Right lobe of liver (tissue), 4 donors: ENCODE measurements around the gene LDLRAD4.

ENCODE experiments used
- POLR2A ChIP-seq: fragments of 450-650 bp; IDR thresholded peaks from one replicate; pipeline ENCODE4 v1.6.1; 2017; ENCODE audit warnings: antibody characterized with exemption, mild to moderate bottlenecking
- TF ChIP-seq, protein P1 (sequence below), 4 donors: fragments of 200-600 bp in 3 of 4; fragments of 450-650 bp in 1 of 4; IDR thresholded peaks; one replicate each; pipeline versions ENCODE4 v1.5.1 to v1.8.0; 2016 to 2022; ENCODE audit warnings: antibody characterized with exemption in 4 of 4, mild to moderate bottlenecking in 2 of 4
- donor health status: DM: no; HTN: no; CAD: no.
- donor health status: DM: no; HTN: no; CAD: no.
- donor health status: DM: no; HTN: yes; CAD: no.

DNA sequence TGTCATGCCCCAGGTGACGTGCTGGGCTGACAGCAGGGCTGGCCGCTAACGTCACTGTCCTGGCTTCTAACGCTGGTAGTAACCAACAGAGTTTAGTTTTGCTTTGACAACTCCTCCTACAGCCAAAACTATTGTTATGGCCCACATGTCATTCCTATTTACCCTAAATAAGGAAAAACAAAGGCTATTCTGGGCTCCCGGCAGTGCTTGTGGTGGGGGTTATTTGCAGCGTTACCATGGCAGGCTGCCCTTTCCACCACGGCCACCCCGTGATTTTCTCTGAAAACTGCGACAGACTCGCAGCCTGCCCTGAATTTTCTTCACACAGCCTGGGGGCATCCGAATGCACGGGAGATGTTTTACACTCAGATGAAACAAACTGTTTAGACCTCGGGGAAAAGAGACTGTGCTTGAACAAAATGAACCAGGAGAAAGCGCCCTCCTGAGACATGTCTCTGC is 392.6 kb downstream of the LDLRAD4 start:
- no peak for TF ChIP-seq POLR2A
- TF ChIP-seq, protein P1, sequence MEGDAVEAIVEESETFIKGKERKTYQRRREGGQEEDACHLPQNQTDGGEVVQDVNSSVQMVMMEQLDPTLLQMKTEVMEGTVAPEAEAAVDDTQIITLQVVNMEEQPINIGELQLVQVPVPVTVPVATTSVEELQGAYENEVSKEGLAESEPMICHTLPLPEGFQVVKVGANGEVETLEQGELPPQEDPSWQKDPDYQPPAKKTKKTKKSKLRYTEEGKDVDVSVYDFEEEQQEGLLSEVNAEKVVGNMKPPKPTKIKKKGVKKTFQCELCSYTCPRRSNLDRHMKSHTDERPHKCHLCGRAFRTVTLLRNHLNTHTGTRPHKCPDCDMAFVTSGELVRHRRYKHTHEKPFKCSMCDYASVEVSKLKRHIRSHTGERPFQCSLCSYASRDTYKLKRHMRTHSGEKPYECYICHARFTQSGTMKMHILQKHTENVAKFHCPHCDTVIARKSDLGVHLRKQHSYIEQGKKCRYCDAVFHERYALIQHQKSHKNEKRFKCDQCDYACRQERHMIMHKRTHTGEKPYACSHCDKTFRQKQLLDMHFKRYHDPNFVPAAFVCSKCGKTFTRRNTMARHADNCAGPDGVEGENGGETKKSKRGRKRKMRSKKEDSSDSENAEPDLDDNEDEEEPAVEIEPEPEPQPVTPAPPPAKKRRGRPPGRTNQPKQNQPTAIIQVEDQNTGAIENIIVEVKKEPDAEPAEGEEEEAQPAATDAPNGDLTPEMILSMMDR (IDR thresholded peaks at IDR 0.05) = no peak
